Effector CD8-positive, alpha-beta T cell (primary cell): Measurements from ENCODE around the gene PLPP4.

ENCODE experiments used
- DNase-seq: peaks from one replicate; lab custom pipeline; 2025; lab: John Stamatoyannopoulos, UW

The PLPP4 gene

GRCh38 chr10:120609006-120609405, 152.0 kb downstream of the PLPP4 start:
- no peak for DNase-seq

- DNase-seq: no peak
These were observed 153.8 kb downstream of the PLPP4 start for GRCh38 chr10:120610791-120611190.

- no peak for DNase-seq
These were observed 155.7 kb downstream of the PLPP4 start for GRCh38 chr10:120612756-120613155.

GRCh38 chr10:120613180-120613579, 156.2 kb downstream of the PLPP4 start:
- DNase-seq: no peak

GRCh38 chr10:120614680-120615079, 157.7 kb downstream of the PLPP4 start:
- no peak for DNase-seq

- no peak for DNase-seq
These were observed 159.4 kb downstream of the PLPP4 start for GRCh38 chr10:120616311-120616911.

- no peak for DNase-seq
These were observed 171.2 kb downstream of the PLPP4 start for GRCh38 chr10:120628197-120628596.

GRCh38 chr10:120630266-120630665, 173.2 kb downstream of the PLPP4 start:
- DNase-seq: no peak

- DNase-seq: no peak
These were observed 175.0 kb downstream of the PLPP4 start for GRCh38 chr10:120632047-120632446.

GRCh38 chr10:120632942-120633341, 175.9 kb downstream of the PLPP4 start:
- no peak for DNase-seq

- no peak for DNase-seq
These were observed 177.6 kb downstream of the PLPP4 start for GRCh38 chr10:120634659-120635058.
